OCI-LY1 (cell line): Measurements from ENCODE around the gene CCDC160.

Experiments
- H2AFZ ChIP-seq: fragments of 200-600 bp; sonication (generic), shearing (Covaris generic); 2 replicates; pipeline ENCODE4 v1.6.0; 2014; ENCODE audit warnings: antibody characterized with exemption, mild to moderate bottlenecking, low read length
- H3F3A ChIP-seq: fragments of 200-600 bp; sonication (generic), shearing (Covaris generic); 2 replicates; pipeline ENCODE4 v1.6.0; 2014; ENCODE audit warnings: mild to moderate bottlenecking, antibody characterized with exemption, low read length, moderate library complexity; ENCODE audit not compliant: insufficient read depth
- H3K27ac ChIP-seq: fragments of 200-600 bp; sonication (generic); 2 replicates; pipeline ENCODE4 v1.5.1; 2014; ENCODE audit warnings: low read length, mixed run types, mild to moderate bottlenecking, low read depth; ENCODE audit not compliant: poor library complexity, severe bottlenecking
- H3K27me3 ChIP-seq: fragments of 200-600 bp; sonication (generic); 2 replicates; pipeline ENCODE4 v1.6.0; 2014; ENCODE audit warnings: antibody characterized with exemption, mild to moderate bottlenecking, low read length, moderate library complexity; ENCODE audit not compliant: insufficient read depth
- H3K36me3 ChIP-seq: fragments of 200-600 bp; sonication (generic); 2 replicates; pipeline ENCODE4 v1.6.1; 2014; ENCODE audit warnings: mild to moderate bottlenecking, antibody characterized with exemption, low read length, moderate library complexity, mixed read lengths; ENCODE audit not compliant: insufficient read depth
- H3K4me1 ChIP-seq: fragments of 200-600 bp; sonication (generic); 2 replicates; pipeline ENCODE4 v1.5.1; 2014; ENCODE audit warnings: mild to moderate bottlenecking, low read length, moderate library complexity; ENCODE audit not compliant: insufficient read depth, severe bottlenecking
- H3K4me2 ChIP-seq: fragments of 200-600 bp; sonication (generic), shearing (Covaris generic); 2 replicates; pipeline ENCODE4 v1.6.1; 2014; ENCODE audit warnings: low read length
- H3K4me3 ChIP-seq: fragments of 200-600 bp; sonication (generic); 2 replicates; pipeline ENCODE4 v1.5.1; 2014; ENCODE audit warnings: low read length, low read depth, mild to moderate bottlenecking, mixed read lengths; ENCODE audit not compliant: poor library complexity, severe bottlenecking
- H3K79me2 ChIP-seq: fragments of 200-600 bp; shearing (Covaris generic); 2 replicates; pipeline ENCODE4 v1.6.1; 2016; ENCODE audit warnings: mixed run types, low read length, mixed read lengths; ENCODE audit not compliant: insufficient read depth
- H3K9ac ChIP-seq: fragments of 200-600 bp; sonication (generic), shearing (Covaris generic); 2 replicates; pipeline ENCODE4 v1.6.1; 2014; ENCODE audit warnings: mild to moderate bottlenecking, low read length, mixed read lengths
- H3K9me2 ChIP-seq: fragments of 200-600 bp; sonication (generic), shearing (Covaris generic); 2 replicates; pipeline ENCODE4 v1.6.1; 2014; ENCODE audit warnings: low read depth, mild to moderate bottlenecking, low read length, mixed read lengths
- H3K9me3 ChIP-seq: fragments of 200-600 bp; shearing (Covaris generic); 2 replicates; pipeline ENCODE4 v1.6.1; 2014; ENCODE audit warnings: low read length, mixed read lengths
- H4K20me1 ChIP-seq: fragments of 200-600 bp; sonication (generic), shearing (Covaris generic); 2 replicates; pipeline ENCODE4 v1.6.0; 2016; ENCODE audit warnings: mild to moderate bottlenecking, low read length; ENCODE audit not compliant: insufficient read depth
- CTCF ChIP-seq: fragments of 200-600 bp; sonication (generic), shearing (Covaris generic); IDR thresholded peaks from 2 replicates; pipeline ENCODE4 v1.5.1; 2017; ENCODE audit warnings: mild to moderate bottlenecking, antibody characterized with exemption, low read length, moderate library complexity, mixed read lengths
- EZH2 ChIP-seq: fragments of 200-600 bp; sonication (generic), shearing (Covaris generic); IDR thresholded peaks from 2 replicates; pipeline ENCODE4 v1.8.0; 2017; ENCODE audit warnings: borderline replicate concordance, mixed run types, mild to moderate bottlenecking, antibody characterized with exemption, low read length, moderate library complexity, mixed read lengths

Gene CCDC160

GRCh38 chrX:134241960-134242619 is 5.1 kb downstream of the CCDC160 start:
- H3K9me2 ChIP-seq: no peaks in the 10 kb centered on the region
- no peaks in the 10 kb centered on the region for H3K4me1 ChIP-seq
- H3F3A ChIP-seq: no peaks in the 10 kb centered on the region
- H3K36me3 ChIP-seq: no peaks in the 10 kb centered on the region
- TF ChIP-seq EZH2: no peak
- no peak for TF ChIP-seq CTCF
- H3K4me2 ChIP-seq: no peak overlapping the region
- H3K9me3 ChIP-seq: no peaks in the 10 kb centered on the region
- H2AFZ ChIP-seq: no peak overlapping the region
- no peak overlapping the region for H3K27ac ChIP-seq
- H3K79me2 ChIP-seq: no peaks in the 10 kb centered on the region
- no peaks in the 10 kb centered on the region for H4K20me1 ChIP-seq
- H3K27me3 ChIP-seq: no peaks in the 10 kb centered on the region
- H3K9ac ChIP-seq: no peak overlapping the region
- H3K4me3 ChIP-seq: no peak overlapping the region

- Histone ChIP-seq H3K36me3 (no peaks in the 10 kb centered on the region), H3K4me3 (no peak overlapping the region), H2AFZ (no peak overlapping the region), H3K79me2 (no peaks in the 10 kb centered on the region), H3F3A (no peaks in the 10 kb centered on the region), H3K9ac (no peak overlapping the region), H3K27ac (no peak overlapping the region), H3K4me2 (no peak overlapping the region), H3K9me2 (no peaks in the 10 kb centered on the region), H3K9me3 (no peaks in the 10 kb centered on the region), H3K27me3 (no peaks in the 10 kb centered on the region), H4K20me1 (no peaks in the 10 kb centered on the region), H3K4me1 (no peaks in the 10 kb centered on the region)
- TF ChIP-seq EZH2: no peak
- TF ChIP-seq CTCF: no peak
Measured at GRCh38 chrX:134244043-134244442, 7.1 kb downstream of the CCDC160 start.

- no peaks in the 10 kb centered on the region for H3K79me2 ChIP-seq
- H3K27me3 ChIP-seq: no peaks in the 10 kb centered on the region
- TF ChIP-seq EZH2 (no peak), CTCF (peak; percentile 22; the same call in 1 of the 2 replicates)
- no peaks in the 10 kb centered on the region for H3K9me2 ChIP-seq
- H3K9ac ChIP-seq: no peak overlapping the region
- H3K27ac ChIP-seq: no peak overlapping the region
- no peaks in the 10 kb centered on the region for H3F3A ChIP-seq
- no peaks in the 10 kb centered on the region for H3K9me3 ChIP-seq
- no peak overlapping the region for H2AFZ ChIP-seq
- no peak overlapping the region for H3K4me2 ChIP-seq
- no peaks in the 10 kb centered on the region for H4K20me1 ChIP-seq
- H3K4me3 ChIP-seq: no peak overlapping the region
- no peaks in the 10 kb centered on the region for H3K4me1 ChIP-seq
- no peaks in the 10 kb centered on the region for H3K36me3 ChIP-seq
Measured at GRCh38 chrX:134246282-134246681, 9.3 kb downstream of the CCDC160 start.
